Activated naive CD8-positive, alpha-beta T cell treated with anti-CD3 and anti-CD28 coated beads, Interleukin-2, amount 10 ng/mL, durations not matched to agents 7 days and 5 days (primary cell): ENCODE measurements around the gene CRACDL. TPM values are rescaled to one million over a fixed set of nuclear protein-coding genes. Genes with fewer than 3 reads are reported as not detected.

Experiments used
- ATAC-seq: fragments of 150-1000 bp; cut with Tn5 transposase; one replicate; pipeline ENCODE4 v1.10.0; 2021; ENCODE audit warnings: low read depth, moderate library complexity
- POLR2A ChIA-PET: fragments of 350-600 bp; sonication (Branson Sonifier 250); formaldehyde crosslinking; loops from one replicate; lab custom pipeline; 2021; ENCODE audit warnings: antibody characterized with exemption; lab: Charles Lee
- DNase-seq: peaks from one replicate; pipeline ENCODE4 v3.0.0; 2021
- H3K27ac Mint-ChIP-seq: one replicate; pipeline ENCODE4 v1.8.0; 2022; ENCODE audit warnings: mild to moderate bottlenecking, mixed read lengths
- H3K27me3 Mint-ChIP-seq: one replicate; pipeline ENCODE4 v1.8.0; 2022; ENCODE audit warnings: mild to moderate bottlenecking, moderate library complexity, mixed read lengths
- H3K36me3 Mint-ChIP-seq: one replicate; pipeline ENCODE4 v1.8.0; 2021; ENCODE audit warnings: mild to moderate bottlenecking, mixed read lengths
- H3K4me1 Mint-ChIP-seq: one replicate; pipeline ENCODE4 v1.8.0; 2021; ENCODE audit warnings: mixed read lengths
- H3K4me3 Mint-ChIP-seq: one replicate; pipeline ENCODE4 v1.8.0; 2022; ENCODE audit warnings: mild to moderate bottlenecking, moderate library complexity, mixed read lengths
- H3K9me3 Mint-ChIP-seq: one replicate; pipeline ENCODE4 v1.8.0; 2021; ENCODE audit warnings: mixed read lengths
- total RNA-seq, 2 experiments: library from RNA; stranded (reverse); gene quantifications; one replicate each; pipeline ENCODE4 v1.2.3, GENCODE V29; 2021

CRACDL gene
- total RNA-seq, result 1 to 10 TPM in 1 of 2 experiments, under 1 TPM in 1; 0.61 to 2.3 TPM

GRCh38 chr2:98935777-98936352, at the start of gene CRACDL:
Gene CRACDL (minus strand): TSS chr2:98936225. CDS start chr2:98846800, 89,425 bp downstream.
- Mint-ChIP-seq H3K9me3 (no peaks in the 10 kb centered on the region), H3K36me3 (no peaks in the 10 kb centered on the region), H3K4me3 (peak within 1 kb of the TSS; percentile 66), H3K27me3 (peaks cover 71% of the 10 kb centered on the region), H3K27ac (no peak within 1 kb of the TSS), H3K4me1 (peaks cover 3% of the 10 kb centered on the region)
- POLR2A ChIA-PET, result interaction anchor here (0.6 kb wide), 1 partner anchor 294 kb away, joined by 3 read pairs; no protein-coding TSS in a partner anchor
- ATAC-seq, result peak; percentile 60
- peak; percentile 53 for DNase-seq

GRCh38 chr2:98975611-98976010, 39.6 kb upstream of the CRACDL start:
- no peak for DNase-seq
- POLR2A ChIA-PET, result no interaction called here
- Mint-ChIP-seq H3K9me3 (peaks cover 20% of the 10 kb centered on the region), H3K27ac (no peak overlapping the region), H3K4me1 (no peaks in the 10 kb centered on the region), H3K36me3 (no peaks in the 10 kb centered on the region), H3K27me3 (peaks cover 5% of the 10 kb centered on the region), H3K4me3 (no peak overlapping the region)
- ATAC-seq, result no peak

GRCh38 chr2:98972582-98973167, 36.6 kb upstream of the CRACDL start:
- ATAC-seq, result no peak
- no peak for DNase-seq
- H3K4me1 Mint-ChIP-seq, result no peaks in the 10 kb centered on the region
- POLR2A ChIA-PET, result no interaction called here
- peaks cover 26% of the 10 kb centered on the region for H3K9me3 Mint-ChIP-seq
- no peaks in the 10 kb centered on the region for H3K36me3 Mint-ChIP-seq
- H3K27me3 Mint-ChIP-seq, result peaks cover 9% of the 10 kb centered on the region
- H3K27ac Mint-ChIP-seq, result no peak overlapping the region
- no peak overlapping the region for H3K4me3 Mint-ChIP-seq

GRCh38 chr2:98959810-98960507, 23.9 kb upstream of the CRACDL start:
- POLR2A ChIA-PET, result no interaction called here
- Mint-ChIP-seq H3K36me3 (peaks cover 1% of the 10 kb centered on the region), H3K9me3 (peaks cover 13% of the 10 kb centered on the region), H3K4me1 (peaks cover 2% of the 10 kb centered on the region), H3K27me3 (peaks cover 17% of the 10 kb centered on the region), H3K27ac (no peak overlapping the region), H3K4me3 (no peak overlapping the region)
- ATAC-seq, result no peak
- DNase-seq, result no peak

GRCh38 chr2:98952966-98953365, 16.9 kb upstream of the CRACDL start:
- DNase-seq, result no peak
- Mint-ChIP-seq H3K27me3 (peaks cover 34% of the 10 kb centered on the region), H3K4me1 (no peaks in the 10 kb centered on the region), H3K4me3 (no peak overlapping the region), H3K9me3 (no peaks in the 10 kb centered on the region), H3K36me3 (no peaks in the 10 kb centered on the region), H3K27ac (no peak overlapping the region)
- ATAC-seq, result no peak
- POLR2A ChIA-PET, result no interaction called here

- no peaks in the 10 kb centered on the region for H3K9me3 Mint-ChIP-seq
- no peaks in the 10 kb centered on the region for H3K4me1 Mint-ChIP-seq
- no peak for DNase-seq
- H3K27me3 Mint-ChIP-seq, result peaks cover 38% of the 10 kb centered on the region
- POLR2A ChIA-PET, result no interaction called here
- no peaks in the 10 kb centered on the region for H3K36me3 Mint-ChIP-seq
- ATAC-seq, result no peak
- no peak overlapping the region for H3K4me3 Mint-ChIP-seq
- no peak overlapping the region for H3K27ac Mint-ChIP-seq
Measured at GRCh38 chr2:98948956-98949739, 13.1 kb upstream of the CRACDL start.

GRCh38 chr2:98947554-98947953, 11.5 kb upstream of the CRACDL start:
- ATAC-seq, result no peak
- POLR2A ChIA-PET, result no interaction called here
- Mint-ChIP-seq H3K4me3 (no peak overlapping the region), H3K4me1 (no peaks in the 10 kb centered on the region), H3K36me3 (no peaks in the 10 kb centered on the region), H3K27me3 (peaks cover 34% of the 10 kb centered on the region), H3K9me3 (no peaks in the 10 kb centered on the region), H3K27ac (no peak overlapping the region)
- no peak for DNase-seq

- DNase-seq (no peak), ATAC-seq (no peak)
- POLR2A ChIA-PET, result no interaction called here
- Mint-ChIP-seq H3K27ac (no peak overlapping the region), H3K4me3 (no peak overlapping the region), H3K9me3 (no peaks in the 10 kb centered on the region), H3K27me3 (peaks cover 29% of the 10 kb centered on the region), H3K36me3 (no peaks in the 10 kb centered on the region), H3K4me1 (no peaks in the 10 kb centered on the region)
Measured at GRCh38 chr2:98946855-98947254, 10.8 kb upstream of the CRACDL start.

GRCh38 chr2:98944775-98945174, 8.8 kb upstream of the CRACDL start:
- POLR2A ChIA-PET, result no interaction called here
- Mint-ChIP-seq H3K27ac (no peak overlapping the region), H3K27me3 (peaks cover 20% of the 10 kb centered on the region), H3K4me3 (no peak overlapping the region), H3K9me3 (no peaks in the 10 kb centered on the region), H3K4me1 (no peaks in the 10 kb centered on the region), H3K36me3 (no peaks in the 10 kb centered on the region)
- DNase-seq (no peak), ATAC-seq (no peak)

- Mint-ChIP-seq H3K4me1 (peaks cover 3% of the 10 kb centered on the region), H3K27ac (no peak overlapping the region), H3K36me3 (no peaks in the 10 kb centered on the region), H3K9me3 (no peaks in the 10 kb centered on the region), H3K4me3 (no peak overlapping the region), H3K27me3 (peaks cover 41% of the 10 kb centered on the region)
- POLR2A ChIA-PET, result no interaction called here
- DNase-seq (no peak), ATAC-seq (no peak)
Measured at GRCh38 chr2:98940102-98940501, 4.1 kb upstream of the CRACDL start.

GRCh38 chr2:98937906-98938305, 1.9 kb upstream of the CRACDL start:
- no peaks in the 10 kb centered on the region for H3K36me3 Mint-ChIP-seq
- peaks cover 3% of the 10 kb centered on the region for H3K4me1 Mint-ChIP-seq
- DNase-seq (no peak), ATAC-seq (no peak)
- H3K9me3 Mint-ChIP-seq, result no peaks in the 10 kb centered on the region
- no peak overlapping the region for H3K27ac Mint-ChIP-seq
- peaks cover 58% of the 10 kb centered on the region for H3K27me3 Mint-ChIP-seq
- no peak overlapping the region for H3K4me3 Mint-ChIP-seq
- POLR2A ChIA-PET, result no interaction called here

GRCh38 chr2:98936353-98937351, 627 bp upstream of the CRACDL start:
- Mint-ChIP-seq H3K27me3 (peaks cover 66% of the 10 kb centered on the region), H3K36me3 (no peaks in the 10 kb centered on the region), H3K4me1 (peaks cover 3% of the 10 kb centered on the region), H3K4me3 (peak overlapping the region; percentile 66), H3K9me3 (no peaks in the 10 kb centered on the region), H3K27ac (no peak overlapping the region)
- POLR2A ChIA-PET, result no interaction called here
- DNase-seq (peak; percentile 49), ATAC-seq (peak; percentile 30)
